HCT116 (cell line): ENCODE results near the gene FOXQ1. TPM values are rescaled to one million over a fixed set of nuclear protein-coding genes. Genes with fewer than 3 reads are reported as not detected.

Source experiments
- ATAC-seq: fragments of 200-7000 bp; cut with Tn5 transposase; 2 replicates; pipeline ENCODE4 v1.9.1; 2020; ENCODE audit warnings: mild to moderate bottlenecking, moderate library complexity
- BruUV-seq: library from RNA; stranded (reverse); fragments of 400-500 nt; replicated peaks from 2 replicates; lab custom pipeline; 2021; lab: Mats Ljungman, UMichigan
- CTCF ChIA-PET: fragments of 300-600 bp; sonication (Branson Sonifier 250); formaldehyde crosslinking; loops from one replicate; lab custom pipeline; 2021; ENCODE audit warnings: antibody characterized with exemption; lab: Charles Lee
- POLR2A ChIA-PET: fragments of 300-600, 350-600 bp; sonication (Branson Sonifier 250); formaldehyde crosslinking; loops from one replicate; lab custom pipeline; 2021; ENCODE audit warnings: antibody characterized with exemption; lab: Charles Lee
- RAD21 ChIA-PET, 2 experiments: fragments of 300-600 bp; sonication (Branson Sonifier 250); formaldehyde crosslinking; loops; one replicate each; lab custom pipeline; 2023; ENCODE audit warnings: low total read pairs in 2 of 2; ENCODE audit not compliant: uncharacterized antibody in 2 of 2, unreplicated experiment in 2 of 2, low non-redundant PET in 1 of 2; lab: Charles Lee
- DNase-seq: peaks from one replicate; pipeline ENCODE4 v3.0.0-alpha.2; 2010; ENCODE audit warnings: low read depth, low spot score
- H2AFZ ChIP-seq: fragments of 200-600 bp; shearing (Covaris generic), sonication (generic); 2 replicates; pipeline ENCODE4 v1.6.1; 2017; ENCODE audit warnings: low read depth, mixed run types, mixed read lengths, antibody characterized with exemption, low read length; ENCODE audit not compliant: poor library complexity, severe bottlenecking
- H3K27ac ChIP-seq: 2 replicates; pipeline ENCODE4 v1.5.1; 2012; ENCODE audit warnings: low read depth, low read length
- H3K27me3 ChIP-seq: fragments of 200-600 bp; sonication (generic); 2 replicates; pipeline ENCODE4 v1.6.1; 2016; ENCODE audit warnings: mixed run types, low read length, mixed read lengths; ENCODE audit not compliant: insufficient read depth
- H3K36me3 ChIP-seq, 2 experiments: fragments of 200-500 bp in 1 of 2; fragments of 200-600 bp in 1 of 2; sonication (Bioruptor generic) in 1 of 2; sonication (generic) in 1 of 2; 2 replicates each; pipeline versions ENCODE4 v1.5.1 to v1.6.1; 2014 to 2016; ENCODE audit warnings: low read length in 2 of 2, inconsistent platforms in 1 of 2, mixed read lengths in 1 of 2, mixed run types in 1 of 2; ENCODE audit not compliant: insufficient read depth in 2 of 2, control insufficient read depth in 1 of 2
- H3K4me1 ChIP-seq, 2 experiments: fragments of 200-600 bp in 1 of 2; sonication (generic) in 1 of 2; 2 replicates each; pipeline versions ENCODE4 v1.5.1 to v1.6.1; 2012 to 2017; ENCODE audit warnings: low read length in 2 of 2, inconsistent platforms in 1 of 2, mild to moderate bottlenecking in 1 of 2, mixed read lengths in 1 of 2, mixed run types in 1 of 2, moderate library complexity in 1 of 2; ENCODE audit not compliant: insufficient read depth in 2 of 2, control insufficient read depth in 1 of 2
- H3K4me2 ChIP-seq: fragments of 200-600 bp; sonication (generic); 2 replicates; pipeline ENCODE4 v1.6.1; 2017; ENCODE audit warnings: mixed run types, low read length, mixed read lengths
- H3K4me3 ChIP-seq, 2 experiments: fragments of 200-600 bp in 1 of 2; sonication (generic) in 1 of 2; replicated peaks in 1 of 2; 2 replicates each; pipeline ENCODE4 v1.5.1; 2011 to 2016; ENCODE audit warnings: low read length in 2 of 2, control low read depth in 1 of 2, low read depth in 1 of 2, mild to moderate bottlenecking in 1 of 2, mixed read lengths in 1 of 2, mixed run types in 1 of 2
- H3K79me2 ChIP-seq: fragments of 200-600 bp; sonication (generic); 2 replicates; pipeline ENCODE4 v1.6.1; 2017; ENCODE audit warnings: mild to moderate bottlenecking, mixed run types, low read length, moderate library complexity, mixed read lengths; ENCODE audit not compliant: insufficient read depth
- H3K9ac ChIP-seq: fragments of 200-600 bp; sonication (generic); 2 replicates; pipeline ENCODE4 v1.6.1; 2016; ENCODE audit warnings: low read length, mixed read lengths
- H3K9me2 ChIP-seq: fragments of 200-600 bp; sonication (generic), shearing (Covaris generic); 2 replicates; pipeline ENCODE4 v1.6.1; 2017; ENCODE audit warnings: mixed run types, mild to moderate bottlenecking, moderate library complexity; ENCODE audit not compliant: insufficient read depth
- H3K9me3 ChIP-seq, 2 experiments: fragments of 200-500 bp in 1 of 2; fragments of 200-600 bp in 1 of 2; sonication (Bioruptor generic) in 1 of 2; sonication (generic) in 1 of 2; 2 replicates each; pipeline ENCODE4 v1.6.1; 2014 to 2017; ENCODE audit warnings: low read length in 2 of 2, mixed read lengths in 2 of 2, inconsistent platforms in 1 of 2, low read depth in 1 of 2, mild to moderate bottlenecking in 1 of 2, mixed run types in 1 of 2, moderate library complexity in 1 of 2; ENCODE audit not compliant: control insufficient read depth in 1 of 2, insufficient read depth in 1 of 2
- H4K20me1 ChIP-seq: fragments of 200-600 bp; sonication (generic), shearing (Covaris generic); 2 replicates; pipeline ENCODE4 v1.6.1; 2017; ENCODE audit warnings: mixed run types, mild to moderate bottlenecking, moderate library complexity; ENCODE audit not compliant: insufficient read depth
- CBX3 ChIP-seq: IDR thresholded peaks from 2 replicates; pipeline ENCODE4 v1.6.1; 2012; ENCODE audit warnings: low read depth
- CTCF ChIP-seq, 3 experiments: fragments of 200-600 bp in 1 of 3; sonication (generic) in 1 of 3; IDR thresholded peaks in 2 of 3; conservative IDR thresholded peaks in 1 of 3; 2 replicates each; pipeline ENCODE4 v1.5.1; 2012 to 2017; ENCODE audit warnings: low read depth in 2 of 3, low read length in 2 of 3, antibody characterized with exemption in 1 of 3, borderline replicate concordance in 1 of 3, control low read depth in 1 of 3, mild to moderate bottlenecking in 1 of 3, mixed read lengths in 1 of 3, mixed run types in 1 of 3, moderate library complexity in 1 of 3; ENCODE audit not compliant: insufficient read depth in 1 of 3
- EGR1 ChIP-seq: IDR thresholded peaks from 2 replicates; pipeline ENCODE4 v1.6.1; 2012; ENCODE audit warnings: low read depth
- EZH2 ChIP-seq: fragments of 200-600 bp; sonication (generic); IDR thresholded peaks from 2 replicates; pipeline ENCODE4 v1.6.1; 2017; ENCODE audit warnings: antibody characterized with exemption, mixed run types
- FOSL1 ChIP-seq: IDR thresholded peaks from 2 replicates; pipeline ENCODE4 v1.6.1; 2012; ENCODE audit warnings: low read depth
- JUND ChIP-seq: IDR thresholded peaks from 2 replicates; pipeline ENCODE4 v1.6.1; 2012
- POLR2A ChIP-seq: IDR thresholded peaks from 2 replicates; pipeline ENCODE4 v1.7.0; 2011; ENCODE audit warnings: borderline replicate concordance; ENCODE audit not compliant: insufficient read depth, insufficient read length; ENCODE audit errors: extremely low read depth
- POLR2AphosphoS5 ChIP-seq: IDR thresholded peaks from 2 replicates; pipeline ENCODE4 v1.6.1; 2011; ENCODE audit warnings: mild to moderate bottlenecking, low read depth, low read length, moderate library complexity
- REST ChIP-seq: IDR thresholded peaks from 2 replicates; pipeline ENCODE4 v1.6.1; 2012; ENCODE audit warnings: low read depth
- SIN3A ChIP-seq: IDR thresholded peaks from 2 replicates; pipeline ENCODE4 v1.6.1; 2012; ENCODE audit warnings: low read depth
- SP1 ChIP-seq: IDR thresholded peaks from 2 replicates; pipeline ENCODE4 v1.6.1; 2012; ENCODE audit warnings: low read depth
- SRF ChIP-seq: IDR thresholded peaks from 2 replicates; pipeline ENCODE4 v1.6.1; 2012; ENCODE audit warnings: low read depth
- TCF7L2 ChIP-seq: IDR thresholded peaks from 2 replicates; pipeline ENCODE4 v1.7.0; 2011; ENCODE audit warnings: borderline replicate concordance, inconsistent platforms; ENCODE audit not compliant: insufficient read depth, insufficient read length; ENCODE audit errors: extremely low read depth
- intact Hi-C: fragments of 100-400 bp; cut with micrococcal nuclease; formaldehyde crosslinking; loops from 2 replicates; pipeline ENCODE4 v1.10.0; 2022
- total RNA-seq: library from RNA; stranded (reverse); gene quantifications from one replicate; pipeline ENCODE4 v1.2.1, GENCODE V29; 2021; ENCODE audit not compliant: unreplicated experiment

FOXQ1 gene
- total RNA-seq, 1 experiment from 2014 or later, result 0.42 TPM

- POLR2A ChIA-PET, result no interaction called here
- no peak overlapping the region for H3K9ac ChIP-seq
- RAD21 ChIA-PET, result no interaction called here
- H3K9me3 ChIP-seq, result no peaks in the 10 kb centered on the region
- H3K79me2 ChIP-seq, result no peaks in the 10 kb centered on the region
- H4K20me1 ChIP-seq, result no peaks in the 10 kb centered on the region
- peaks cover 0 to 5% of the 10 kb centered on the region in 2 experiments; a peak in 1 of 4 replicates for H3K4me1 ChIP-seq
- TF ChIP-seq POLR2A (no peak), EGR1 (no peak), FOSL1 (no peak), TCF7L2 (no peak), REST (no peak), JUND (no peak), SIN3A (no peak), CBX3 (no peak), POLR2AphosphoS5 (no peak), SP1 (no peak), CTCF (IDR thresholded peaks at IDR 0.05 in 2 of 3, conservative IDR thresholded peaks at IDR 0.05 in 1 of 3; ENCODE audit: borderline replicate concordance in 1 of 3, insufficient read depth in 1 of 3, low read depth in 2 of 3, low read length in 2 of 3) (no peak), EZH2 (no peak), SRF (no peak)
- no TSS peak for BruUV-seq
- intact Hi-C loops, result no loop called here
- CTCF ChIA-PET, result no interaction called here
- H2AFZ ChIP-seq, result no peak overlapping the region
- no peaks in the 10 kb centered on the region for H3K36me3 ChIP-seq
- no peak overlapping the region for H3K27ac ChIP-seq
- no peak overlapping the region for H3K4me3 ChIP-seq
- DNase-seq, result no peak
- H3K27me3 ChIP-seq, result no peaks in the 10 kb centered on the region
- no peaks in the 10 kb centered on the region for H3K9me2 ChIP-seq
- no peak for ATAC-seq
- H3K4me2 ChIP-seq, result no peak overlapping the region
These were observed 25.9 kb upstream of the FOXQ1 start for GRCh38 chr6:1285956-1286355.
